ENCODE data around the gene OGFOD1.

OGFOD1 gene

GRCh38 chr16:56426585-56426984, 24.8 kb upstream of the OGFOD1 start:
- DNase-seq (ENCODE audit: insufficient read length, low spot score) (no peak), FAIRE-seq (no peak)

- DNase-seq (ENCODE audit: insufficient read length, low spot score) (no peak), FAIRE-seq (no peak)
These were observed 23.3 kb upstream of the OGFOD1 start for GRCh38 chr16:56428091-56428490.

GRCh38 chr16:56436258-56436657, 15.1 kb upstream of the OGFOD1 start:
- DNase-seq (ENCODE audit: insufficient read length, low spot score) (no peak), FAIRE-seq (no peak)

GRCh38 chr16:56438038-56438437, 13.3 kb upstream of the OGFOD1 start:
- no peak for DNase-seq (ENCODE audit: insufficient read length, low spot score)
- no peak for FAIRE-seq

- DNase-seq (ENCODE audit: insufficient read length, low spot score) (no peak), FAIRE-seq (no peak)
These were observed 4.1 kb upstream of the OGFOD1 start for GRCh38 chr16:56447286-56447685.

- FAIRE-seq = no peak
- no peak for DNase-seq (ENCODE audit: insufficient read length, low spot score)
These were observed 3.3 kb upstream of the OGFOD1 start for GRCh38 chr16:56448005-56448404.

GRCh38 chr16:56450275-56450985, 924 bp upstream of the OGFOD1 start:
- DNase-seq (ENCODE audit: insufficient read length, low spot score) = no peak
- FAIRE-seq = no peak

GRCh38 chr16:56451753-56452689, 667 bp downstream of the OGFOD1 start:
- peak; percentile 27 for DNase-seq (ENCODE audit: insufficient read length, low spot score)
- FAIRE-seq = no peak

GRCh38 chr16:56457927-56458470, 6.6 kb downstream of the OGFOD1 start:
- no peak for FAIRE-seq
- no peak for DNase-seq (ENCODE audit: insufficient read length, low spot score)

GRCh38 chr16:56460101-56460500, 8.7 kb downstream of the OGFOD1 start:
- FAIRE-seq = no peak

GRCh38 chr16:56462064-56462796, 10.9 kb downstream of the OGFOD1 start:
- DNase-seq (ENCODE audit: insufficient read length, low spot score) (no peak), FAIRE-seq (no peak)

More at GRCh38 chr16:56460101-56460500, 8.7 kb downstream of the OGFOD1 start:
- no peak for DNase-seq (ENCODE audit: insufficient read length, low spot score)

- DNase-seq (ENCODE audit: insufficient read length, low spot score) = no peak
- no peak for FAIRE-seq
These were observed 11.8 kb downstream of the OGFOD1 start for GRCh38 chr16:56463153-56463552.

- FAIRE-seq = no peak
- no peak for DNase-seq (ENCODE audit: insufficient read length, low spot score)
These were observed 15.0 kb downstream of the OGFOD1 start for GRCh38 chr16:56466344-56466743.

GRCh38 chr16:56468800-56469199, 17.4 kb downstream of the OGFOD1 start:
- DNase-seq (ENCODE audit: insufficient read length, low spot score) (no peak), FAIRE-seq (no peak)

- DNase-seq (ENCODE audit: insufficient read length, low spot score) (no peak), FAIRE-seq (no peak)
These were observed 18.4 kb downstream of the OGFOD1 start for GRCh38 chr16:56469748-56470147.

- DNase-seq (ENCODE audit: insufficient read length, low spot score) (no peak), FAIRE-seq (no peak)
These were observed 18.9 kb downstream of the OGFOD1 start for GRCh38 chr16:56470232-56470631.

GRCh38 chr16:56470666-56471065, 19.3 kb downstream of the OGFOD1 start:
- FAIRE-seq = no peak
- DNase-seq (ENCODE audit: insufficient read length, low spot score) = no peak

GRCh38 chr16:56475201-56475600, 23.8 kb downstream of the OGFOD1 start:
- FAIRE-seq (no peak), DNase-seq (ENCODE audit: insufficient read length, low spot score) (no peak)

GRCh38 chr16:56477096-56477878, 25.9 kb downstream of the OGFOD1 start:
- DNase-seq (ENCODE audit: insufficient read length, low spot score) = peak; percentile 75
- FAIRE-seq = peak; percentile 90
